Neutrophil (primary cell): ENCODE results near the gene LHB.
A peak's percentile ranks its signal among the peaks of the same experiment; 100 is the strongest.
"Not testable (repeated sequence)": the region's sequence is repeated elsewhere in the genome, so short reads cannot be mapped to it uniquely, and the experiment has no call there.

ENCODE experiments used
- H3K27ac ChIP-seq: fragments of 200-600 bp; sonication (generic); 2 replicates; pipeline ENCODE4 v1.5.1; 2016; ENCODE audit warnings: mild to moderate bottlenecking, moderate library complexity
- H3K27me3 ChIP-seq: fragments of 200-600 bp; sonication (generic); 2 replicates; pipeline ENCODE4 v1.6.0; 2016; ENCODE audit warnings: mild to moderate bottlenecking
- H3K36me3 ChIP-seq: fragments of 200-600 bp; sonication (generic); 2 replicates; pipeline ENCODE4 v1.5.1; 2017
- H3K4me1 ChIP-seq, 2 experiments: fragments of 200-600 bp in 1 of 2; sonication (generic) in 1 of 2; 1 replicate in 1 of 2; 2 replicates in 1 of 2; pipeline versions ENCODE4 v1.5.1 to v1.6.1; 2013 to 2016; ENCODE audit warnings: low read depth in 1 of 2, low read length in 1 of 2, mild to moderate bottlenecking in 1 of 2, moderate library complexity in 1 of 2; ENCODE audit not compliant: control insufficient read depth in 1 of 2, insufficient read depth in 1 of 2
- H3K4me3 ChIP-seq, 2 experiments: fragments of 200-600 bp in 1 of 2; sonication (generic) in 1 of 2; 1 replicate in 1 of 2; 2 replicates in 1 of 2; pipeline ENCODE4 v1.5.1; 2013 to 2016; ENCODE audit warnings: low read depth in 1 of 2, low read length in 1 of 2, mild to moderate bottlenecking in 1 of 2, moderate library complexity in 1 of 2
- H3K9me3 ChIP-seq: fragments of 200-600 bp; sonication (generic); 2 replicates; pipeline ENCODE4 v1.5.1; 2016
- TF ChIP-seq, protein P1 (sequence below): fragments of 200-600 bp; sonication (generic); IDR thresholded peaks from 2 replicates; pipeline ENCODE4 v1.5.1; 2016; ENCODE audit warnings: antibody characterized with exemption

Gene LHB

DNA sequence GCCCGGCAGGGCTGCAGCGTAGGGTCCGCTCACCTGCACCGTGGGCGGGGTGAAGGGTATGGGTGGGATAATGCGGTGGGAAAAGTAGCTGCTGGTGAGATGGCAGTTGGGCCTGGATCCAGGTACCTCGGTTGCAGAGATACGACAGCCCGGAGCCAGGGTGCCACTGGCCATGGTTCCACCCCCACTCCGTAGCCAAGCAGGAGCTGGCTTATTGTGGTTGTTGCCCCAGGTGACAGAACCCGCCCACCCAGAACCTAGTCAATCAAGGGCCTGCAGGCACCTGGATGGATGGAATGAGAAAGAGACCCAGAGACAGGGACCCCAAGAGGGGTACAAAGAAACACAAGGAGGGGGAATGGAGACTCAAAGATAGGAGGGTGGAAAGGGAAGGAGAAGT, 3.5 kb upstream of the LHB start:
- H3K27me3 ChIP-seq, result peaks cover 57% of the 10 kb centered on the region
- TF ChIP-seq, protein P1, sequence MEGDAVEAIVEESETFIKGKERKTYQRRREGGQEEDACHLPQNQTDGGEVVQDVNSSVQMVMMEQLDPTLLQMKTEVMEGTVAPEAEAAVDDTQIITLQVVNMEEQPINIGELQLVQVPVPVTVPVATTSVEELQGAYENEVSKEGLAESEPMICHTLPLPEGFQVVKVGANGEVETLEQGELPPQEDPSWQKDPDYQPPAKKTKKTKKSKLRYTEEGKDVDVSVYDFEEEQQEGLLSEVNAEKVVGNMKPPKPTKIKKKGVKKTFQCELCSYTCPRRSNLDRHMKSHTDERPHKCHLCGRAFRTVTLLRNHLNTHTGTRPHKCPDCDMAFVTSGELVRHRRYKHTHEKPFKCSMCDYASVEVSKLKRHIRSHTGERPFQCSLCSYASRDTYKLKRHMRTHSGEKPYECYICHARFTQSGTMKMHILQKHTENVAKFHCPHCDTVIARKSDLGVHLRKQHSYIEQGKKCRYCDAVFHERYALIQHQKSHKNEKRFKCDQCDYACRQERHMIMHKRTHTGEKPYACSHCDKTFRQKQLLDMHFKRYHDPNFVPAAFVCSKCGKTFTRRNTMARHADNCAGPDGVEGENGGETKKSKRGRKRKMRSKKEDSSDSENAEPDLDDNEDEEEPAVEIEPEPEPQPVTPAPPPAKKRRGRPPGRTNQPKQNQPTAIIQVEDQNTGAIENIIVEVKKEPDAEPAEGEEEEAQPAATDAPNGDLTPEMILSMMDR, result no peak
- H3K9me3 ChIP-seq, result no peaks in the 10 kb centered on the region
- H3K4me1 ChIP-seq, result peaks cover 23% of the 10 kb centered on the region in 2 experiments
- peaks cover 10% of the 10 kb centered on the region for H3K36me3 ChIP-seq
- H3K27ac ChIP-seq, result no peak overlapping the region
- H3K4me3 ChIP-seq, result no peak overlapping the region

GRCh38 chr19:49019242-49019932, 2.5 kb upstream of the LHB start:
- Histone ChIP-seq H3K4me3 (peak overlapping the region; percentile 23 to 55), H3K36me3 (peaks cover 20% of the 10 kb centered on the region), H3K27me3 (peaks cover 57% of the 10 kb centered on the region), H3K27ac (no peak overlapping the region), H3K4me1 (peaks cover 23% of the 10 kb centered on the region in 2 experiments), H3K9me3 (no peaks in the 10 kb centered on the region)
- TF ChIP-seq, protein P1, result no peak

DNA sequence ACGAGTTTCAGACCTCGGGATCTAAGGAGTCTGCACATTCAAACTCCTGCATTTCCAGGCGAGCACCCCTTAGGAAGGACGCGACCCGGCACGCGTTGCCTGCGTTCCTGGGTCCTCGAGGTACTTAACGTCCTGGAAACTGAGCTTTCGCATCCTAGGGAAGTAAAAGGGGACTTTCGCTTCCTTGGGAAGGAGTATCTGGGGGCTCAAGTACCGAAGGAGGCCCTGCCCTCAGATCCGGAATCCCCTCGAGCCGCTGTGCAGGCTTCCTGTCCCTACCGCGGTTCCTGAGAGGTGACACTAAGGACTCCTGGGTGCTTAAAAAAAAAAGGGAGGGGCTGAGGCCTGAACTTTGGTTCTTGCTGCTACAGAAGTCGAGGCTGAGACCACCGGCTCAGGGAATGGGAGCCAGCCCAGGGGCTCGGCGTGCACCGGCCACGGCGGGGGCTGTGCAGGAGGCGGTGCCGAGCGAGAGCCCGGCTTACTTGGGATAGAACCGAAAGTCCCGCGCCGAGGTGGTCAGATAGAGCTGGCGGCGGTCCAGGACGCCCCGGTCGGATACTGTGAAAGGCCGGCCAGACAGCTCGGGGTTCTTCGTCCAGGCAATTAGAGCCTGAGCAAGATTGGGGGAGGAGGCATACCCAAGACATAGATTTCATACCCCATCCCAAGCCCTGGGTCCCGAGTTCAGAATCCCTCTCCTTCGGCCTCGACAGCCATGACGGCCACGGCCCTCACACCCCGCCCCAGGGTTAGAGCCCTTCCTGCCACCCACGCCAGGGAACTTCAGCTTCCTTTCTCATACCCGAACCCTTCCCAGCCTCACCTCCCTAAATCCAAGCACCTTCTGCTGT, 1.7 kb upstream of the LHB start:
- H3K27ac ChIP-seq, H3K9me3 ChIP-seq: not testable (repeated sequence)
- Histone ChIP-seq H3K27me3 (peaks cover 57% of the 10 kb centered on the region), H3K36me3 (peaks cover 26% of the 10 kb centered on the region), H3K4me1 (peaks cover 23% of the 10 kb centered on the region in 2 experiments), H3K4me3 (peak overlapping the region; percentile 23 to 55)

- peaks cover 23% of the 10 kb centered on the region in 2 experiments for H3K4me1 ChIP-seq
- H3K4me3 ChIP-seq, result peak overlapping the region in 1 of 2 experiments; percentile 55
- H3K27me3 ChIP-seq, result peaks cover 57% of the 10 kb centered on the region
- TF ChIP-seq, protein P1, result no peak
- peaks cover 27% of the 10 kb centered on the region for H3K36me3 ChIP-seq
- H3K9me3 ChIP-seq, result no peaks in the 10 kb centered on the region
- H3K27ac ChIP-seq, result no peak overlapping the region
These were observed 918 bp upstream of the LHB start for GRCh38 chr19:49017666-49018351.

- Histone ChIP-seq H3K4me3 (no peak overlapping the region), H3K9me3 (no peaks in the 10 kb centered on the region), H3K27me3 (peaks cover 43% of the 10 kb centered on the region), H3K36me3 (peaks cover 42% of the 10 kb centered on the region), H3K27ac (no peak overlapping the region), H3K4me1 (peaks cover 23% of the 10 kb centered on the region in 2 experiments)
- TF ChIP-seq, protein P1, result no peak
These were observed 638 bp downstream of the LHB start for GRCh38 chr19:49016067-49016839.
